Liver (tissue), 9 donors: ENCODE measurements around the gene LPP. TPM values are rescaled to one million over a fixed set of nuclear protein-coding genes. Genes with fewer than 3 reads are reported as not detected.

Experiments used
- DNase-seq: peaks from one replicate; pipeline ENCODE4 v3.0.0-alpha.2; 2017; ENCODE audit warnings: low spot score
- H3K27ac ChIP-seq, 2 donors: one replicate each; pipeline ENCODE4 v1.7.0; 2013; ENCODE audit warnings: inconsistent platforms in 2 of 2, low read length in 2 of 2, control low read depth in 1 of 2, low read depth in 1 of 2, mild to moderate bottlenecking in 1 of 2
- H3K27me3 ChIP-seq, 4 donors: one replicate each; pipeline versions ENCODE4 v1.6.1 to v1.7.0; 2013; ENCODE audit warnings: low read length in 3 of 4, inconsistent platforms in 1 of 4, mild to moderate bottlenecking in 1 of 4, moderate library complexity in 1 of 4; ENCODE audit not compliant: control insufficient read depth in 4 of 4, insufficient read depth in 4 of 4
- H3K36me3 ChIP-seq, 4 donors: one replicate each; pipeline versions ENCODE4 v1.6.1 to v1.7.0; 2013; ENCODE audit warnings: low read length in 3 of 4, mild to moderate bottlenecking in 3 of 4, low read depth in 1 of 4, moderate library complexity in 1 of 4; ENCODE audit not compliant: control insufficient read depth in 4 of 4, insufficient read depth in 3 of 4
- H3K4me1 ChIP-seq, 4 donors: one replicate each; pipeline versions ENCODE4 v1.6.1 to v1.7.0; 2013; ENCODE audit warnings: low read length in 3 of 4, mild to moderate bottlenecking in 3 of 4, moderate library complexity in 1 of 4; ENCODE audit not compliant: control insufficient read depth in 4 of 4, insufficient read depth in 4 of 4
- H3K4me3 ChIP-seq, 3 donors: one replicate each; pipeline versions ENCODE4 v1.6.1 to v1.7.0; 2013; ENCODE audit warnings: low read length in 3 of 3, control low read depth in 1 of 3, low read depth in 1 of 3, mild to moderate bottlenecking in 1 of 3
- H3K9ac ChIP-seq, 2 donors: one replicate each; pipeline ENCODE4 v1.7.0; 2013; ENCODE audit warnings: low read length in 2 of 2, mild to moderate bottlenecking in 2 of 2, moderate library complexity in 2 of 2, control low read depth in 1 of 2, low read depth in 1 of 2
- H3K9me3 ChIP-seq, 4 donors: one replicate each; pipeline versions ENCODE4 v1.6.1 to v1.7.0; 2013; ENCODE audit warnings: low read length in 3 of 4; ENCODE audit not compliant: control insufficient read depth in 4 of 4
- ATF3 ChIP-seq: IDR thresholded peaks from 2 replicates; pipeline ENCODE4 v1.6.1; 2016; ENCODE audit warnings: antibody characterized with exemption
- EGR1 ChIP-seq, 2 donors: IDR thresholded peaks; 2 replicates each; pipeline ENCODE4 v1.6.1; 2016 to 2018; ENCODE audit warnings: antibody characterized with exemption in 2 of 2, low read depth in 2 of 2
- FOXA1 ChIP-seq: IDR thresholded peaks from 2 replicates; pipeline ENCODE4 v1.6.1; 2016; ENCODE audit warnings: antibody characterized with exemption
- FOXA2 ChIP-seq: IDR thresholded peaks from 2 replicates; pipeline ENCODE4 v1.6.1; 2016; ENCODE audit warnings: antibody characterized with exemption
- GABPA ChIP-seq, 2 donors: IDR thresholded peaks in 1 of 2; conservative IDR thresholded peaks in 1 of 2; 2 replicates each; pipeline ENCODE4 v1.6.1; 2016; ENCODE audit warnings: antibody characterized with exemption in 2 of 2, mild to moderate bottlenecking in 1 of 2, moderate library complexity in 1 of 2
- HNF4A ChIP-seq, 2 donors: conservative IDR thresholded peaks; 2 replicates each; pipeline ENCODE4 v1.6.1; 2016; ENCODE audit warnings: antibody characterized with exemption in 2 of 2, mild to moderate bottlenecking in 2 of 2
- HNF4G ChIP-seq: IDR thresholded peaks from 2 replicates; pipeline ENCODE4 v1.6.1; 2016; ENCODE audit warnings: antibody characterized with exemption
- JUND ChIP-seq, 2 donors: IDR thresholded peaks; 2 replicates each; pipeline ENCODE4 v1.6.1; 2016; ENCODE audit warnings: antibody characterized with exemption in 2 of 2
- NR2F2 ChIP-seq: IDR thresholded peaks from 2 replicates; pipeline ENCODE4 v1.6.1; 2016; ENCODE audit warnings: antibody characterized with exemption
- RXRA ChIP-seq, 2 donors: IDR thresholded peaks; 2 replicates each; pipeline ENCODE4 v1.6.1; 2017 to 2018; ENCODE audit warnings: antibody characterized with exemption in 2 of 2, mild to moderate bottlenecking in 1 of 2
- SP1 ChIP-seq: IDR thresholded peaks from 2 replicates; pipeline ENCODE4 v1.6.1; 2018; ENCODE audit warnings: antibody characterized with exemption, mild to moderate bottlenecking
- TAF1 ChIP-seq: conservative IDR thresholded peaks from 2 replicates; pipeline ENCODE4 v1.6.1; 2016; ENCODE audit warnings: antibody characterized with exemption, mild to moderate bottlenecking
- YY1 ChIP-seq: IDR thresholded peaks from 2 replicates; pipeline ENCODE4 v1.6.1; 2016; ENCODE audit warnings: antibody characterized with exemption, mild to moderate bottlenecking
- ZBTB33 ChIP-seq: IDR thresholded peaks from 2 replicates; pipeline ENCODE4 v1.6.1; 2016; ENCODE audit warnings: antibody characterized with exemption
- polyA plus RNA-seq, 2 donors: library from polyadenylated mRNA; stranded (reverse) in 1 of 2; unstranded in 1 of 2; fragments of 200-250 nt in 1 of 2; fragments of >200 nt in 1 of 2; fragmentation: Nextera tagmentation in 1 of 2; extraction: Ambion mirVana in 1 of 2; gene quantifications; one replicate each; pipeline versions ENCODE4 v1.2.1 to v1.2.3, GENCODE V29; 2013 to 2015
- total RNA-seq, 2 donors: library from RNA; depleted of rRNA; stranded (reverse); fragments of >200 nt; gene quantifications; one replicate each; pipeline ENCODE4 v1.2.3, GENCODE V29; 2014
- TF ChIP-seq, protein P1 (sequence below): fragments of 150-350 bp; IDR thresholded peaks from 2 replicates; pipeline ENCODE4 v1.5.1; 2017; ENCODE audit warnings: improper control_type of control experiment, low read depth, low read length; ENCODE audit not compliant: missing input control
- TF ChIP-seq, protein P2 (sequence below): IDR thresholded peaks from 2 replicates; pipeline ENCODE4 v1.6.1; 2016; ENCODE audit warnings: antibody characterized with exemption
- TF ChIP-seq, protein P3 (sequence below): IDR thresholded peaks from 2 replicates; pipeline ENCODE4 v1.6.1; 2016; ENCODE audit warnings: antibody characterized with exemption, mild to moderate bottlenecking
- donor health status: healthy.
- donor health status: healthy.
- donor health status: healthy.
- donor health status: healthy.
- donor health status: healthy.

Gene LPP
- total and polyA plus RNA-seq, 4 donors, result 3.3 to 53.7 (median 28.2) TPM

- TF ChIP-seq YY1 (no peak), ZBTB33 (no peak), FOXA2 (no peak), FOXA1 (no peak), GABPA (IDR thresholded peaks at IDR 0.05 in 1 of 2, conservative IDR thresholded peaks at IDR 0.05 in 1 of 2) (no peak), TAF1 (no peak), HNF4A (conservative IDR thresholded peaks at IDR 0.05) (no peak), HNF4G (no peak), EGR1 (IDR thresholded peaks at IDR 0.05; ENCODE audit: low read depth in 2 of 2) (no peak), ATF3 (no peak), RXRA (IDR thresholded peaks at IDR 0.05) (no peak)
- TF ChIP-seq, protein P1, sequence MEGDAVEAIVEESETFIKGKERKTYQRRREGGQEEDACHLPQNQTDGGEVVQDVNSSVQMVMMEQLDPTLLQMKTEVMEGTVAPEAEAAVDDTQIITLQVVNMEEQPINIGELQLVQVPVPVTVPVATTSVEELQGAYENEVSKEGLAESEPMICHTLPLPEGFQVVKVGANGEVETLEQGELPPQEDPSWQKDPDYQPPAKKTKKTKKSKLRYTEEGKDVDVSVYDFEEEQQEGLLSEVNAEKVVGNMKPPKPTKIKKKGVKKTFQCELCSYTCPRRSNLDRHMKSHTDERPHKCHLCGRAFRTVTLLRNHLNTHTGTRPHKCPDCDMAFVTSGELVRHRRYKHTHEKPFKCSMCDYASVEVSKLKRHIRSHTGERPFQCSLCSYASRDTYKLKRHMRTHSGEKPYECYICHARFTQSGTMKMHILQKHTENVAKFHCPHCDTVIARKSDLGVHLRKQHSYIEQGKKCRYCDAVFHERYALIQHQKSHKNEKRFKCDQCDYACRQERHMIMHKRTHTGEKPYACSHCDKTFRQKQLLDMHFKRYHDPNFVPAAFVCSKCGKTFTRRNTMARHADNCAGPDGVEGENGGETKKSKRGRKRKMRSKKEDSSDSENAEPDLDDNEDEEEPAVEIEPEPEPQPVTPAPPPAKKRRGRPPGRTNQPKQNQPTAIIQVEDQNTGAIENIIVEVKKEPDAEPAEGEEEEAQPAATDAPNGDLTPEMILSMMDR, result no peak
- peak overlapping the region; percentile 21 to 54 for H3K27ac ChIP-seq
Observed at GRCh38 chr3:188624828-188625227, 470.9 kb downstream of the LPP start.

DNA sequence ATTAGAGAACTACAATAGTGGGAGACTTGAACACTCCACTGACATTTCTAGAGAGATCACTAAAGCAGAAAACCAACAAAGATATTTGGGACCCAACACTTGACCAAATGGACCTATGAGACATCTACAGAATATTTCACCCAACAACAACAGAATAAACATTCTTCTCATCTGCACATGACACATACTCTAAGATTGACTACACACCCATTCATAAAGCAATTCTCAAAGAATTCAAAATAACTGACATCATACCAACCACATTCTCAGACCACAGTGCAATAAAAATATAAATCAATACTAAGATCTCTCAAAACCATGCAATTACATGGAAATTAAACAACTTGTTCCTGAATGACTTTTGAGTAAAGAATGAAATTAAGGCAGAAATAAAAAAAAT lies 473.7 kb downstream of the LPP start:
- H3K27me3 ChIP-seq, result no peaks in the 10 kb centered on the region
- H3K9me3 ChIP-seq, result no peaks in the 10 kb centered on the region
- no peak for DNase-seq
- TF ChIP-seq, protein P2, sequence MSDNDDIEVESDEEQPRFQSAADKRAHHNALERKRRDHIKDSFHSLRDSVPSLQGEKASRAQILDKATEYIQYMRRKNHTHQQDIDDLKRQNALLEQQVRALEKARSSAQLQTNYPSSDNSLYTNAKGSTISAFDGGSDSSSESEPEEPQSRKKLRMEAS, result no peak
- TF ChIP-seq NR2F2 (no peak), RXRA (IDR thresholded peaks at IDR 0.05) (no peak), JUND (IDR thresholded peaks at IDR 0.05) (no peak), FOXA1 (no peak), ATF3 (no peak), EGR1 (IDR thresholded peaks at IDR 0.05; ENCODE audit: low read depth in 2 of 2) (no peak), SP1 (no peak), YY1 (no peak), GABPA (IDR thresholded peaks at IDR 0.05 in 1 of 2, conservative IDR thresholded peaks at IDR 0.05 in 1 of 2) (no peak), FOXA2 (no peak)
- TF ChIP-seq, protein P1, result no peak
- TF ChIP-seq, protein P3, sequence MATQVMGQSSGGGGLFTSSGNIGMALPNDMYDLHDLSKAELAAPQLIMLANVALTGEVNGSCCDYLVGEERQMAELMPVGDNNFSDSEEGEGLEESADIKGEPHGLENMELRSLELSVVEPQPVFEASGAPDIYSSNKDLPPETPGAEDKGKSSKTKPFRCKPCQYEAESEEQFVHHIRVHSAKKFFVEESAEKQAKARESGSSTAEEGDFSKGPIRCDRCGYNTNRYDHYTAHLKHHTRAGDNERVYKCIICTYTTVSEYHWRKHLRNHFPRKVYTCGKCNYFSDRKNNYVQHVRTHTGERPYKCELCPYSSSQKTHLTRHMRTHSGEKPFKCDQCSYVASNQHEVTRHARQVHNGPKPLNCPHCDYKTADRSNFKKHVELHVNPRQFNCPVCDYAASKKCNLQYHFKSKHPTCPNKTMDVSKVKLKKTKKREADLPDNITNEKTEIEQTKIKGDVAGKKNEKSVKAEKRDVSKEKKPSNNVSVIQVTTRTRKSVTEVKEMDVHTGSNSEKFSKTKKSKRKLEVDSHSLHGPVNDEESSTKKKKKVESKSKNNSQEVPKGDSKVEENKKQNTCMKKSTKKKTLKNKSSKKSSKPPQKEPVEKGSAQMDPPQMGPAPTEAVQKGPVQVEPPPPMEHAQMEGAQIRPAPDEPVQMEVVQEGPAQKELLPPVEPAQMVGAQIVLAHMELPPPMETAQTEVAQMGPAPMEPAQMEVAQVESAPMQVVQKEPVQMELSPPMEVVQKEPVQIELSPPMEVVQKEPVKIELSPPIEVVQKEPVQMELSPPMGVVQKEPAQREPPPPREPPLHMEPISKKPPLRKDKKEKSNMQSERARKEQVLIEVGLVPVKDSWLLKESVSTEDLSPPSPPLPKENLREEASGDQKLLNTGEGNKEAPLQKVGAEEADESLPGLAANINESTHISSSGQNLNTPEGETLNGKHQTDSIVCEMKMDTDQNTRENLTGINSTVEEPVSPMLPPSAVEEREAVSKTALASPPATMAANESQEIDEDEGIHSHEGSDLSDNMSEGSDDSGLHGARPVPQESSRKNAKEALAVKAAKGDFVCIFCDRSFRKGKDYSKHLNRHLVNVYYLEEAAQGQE, result no peak
- no peaks in the 10 kb centered on the region for H3K36me3 ChIP-seq
- peaks cover 0 to 13% (median 8%) of the 10 kb centered on the region in 4 donors for H3K4me1 ChIP-seq
- no peak overlapping the region for H3K27ac ChIP-seq
- no peak overlapping the region for H3K4me3 ChIP-seq
- no peak overlapping the region for H3K9ac ChIP-seq

More at GRCh38 chr3:188624828-188625227, 470.9 kb downstream of the LPP start:
- H3K36me3 ChIP-seq, result no peaks in the 10 kb centered on the region
- H3K27me3 ChIP-seq, result no peaks in the 10 kb centered on the region
- no peaks in the 10 kb centered on the region for H3K9me3 ChIP-seq
- no peak for DNase-seq
- H3K9ac ChIP-seq, result no peak overlapping the region
- H3K4me1 ChIP-seq, result peaks cover 0 to 13% (median 8%) of the 10 kb centered on the region in 4 donors
- no peak overlapping the region for H3K4me3 ChIP-seq
